ENCODE data around the gene LIPE.

Gene LIPE

GRCh38 chr19:42445948-42446347 lies 18.8 kb upstream of the LIPE start:
- DNase-seq = no peak

DNA sequence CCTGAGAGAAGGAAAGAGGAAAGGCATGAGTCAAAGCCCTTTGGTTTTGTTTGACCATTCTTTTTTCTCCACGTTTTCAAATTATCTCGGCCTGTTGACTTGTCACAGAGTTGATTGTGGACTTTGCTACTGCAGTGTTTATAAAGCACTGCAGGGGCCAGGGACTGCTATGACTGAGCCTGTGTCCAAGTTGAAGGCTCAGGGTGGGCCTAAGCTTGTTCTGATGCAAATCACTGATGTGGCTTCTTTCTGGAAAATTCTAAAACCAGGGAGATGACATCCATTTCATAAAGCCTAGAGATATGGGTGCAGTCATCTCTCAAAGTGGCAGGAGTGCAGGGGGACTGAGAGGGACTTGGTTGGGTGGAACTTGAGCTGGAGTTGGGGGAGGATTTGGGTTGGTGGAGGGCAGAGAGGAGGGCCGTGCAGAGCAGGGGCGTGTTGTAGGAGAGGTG lies 16.8 kb upstream of the LIPE start:
- DNase-seq = no peak

DNA sequence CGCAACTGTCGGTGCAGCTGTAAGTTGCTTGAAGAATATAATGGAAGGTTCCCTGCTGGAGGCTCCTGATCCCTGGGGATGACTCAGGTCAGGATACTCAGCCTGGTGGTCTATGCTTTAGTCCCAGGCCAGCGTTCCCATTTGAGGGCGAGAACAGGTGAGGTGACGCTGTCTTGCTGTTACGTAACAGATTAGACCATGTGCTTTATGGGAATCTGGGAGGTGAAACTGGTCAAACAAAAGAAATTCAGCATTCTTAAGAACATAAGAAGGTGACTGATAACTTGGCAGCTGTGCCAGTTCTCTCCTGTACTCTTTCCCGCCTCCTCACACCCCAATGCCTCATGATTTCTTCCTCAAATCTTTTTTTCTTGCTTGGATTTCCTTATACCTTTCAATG lies 15.6 kb upstream of the LIPE start, which contains the start of gene CXCL17:
TSS of gene CXCL17 (minus strand) at position 114 of the 400 bp plus-strand sequence. CDS start 114 bp downstream, outside the sequence.
- no peak for DNase-seq

GRCh38 chr19:42441049-42441445 lies 13.9 kb upstream of the LIPE start:
- DNase-seq = peak; percentile 39

GRCh38 chr19:42440357-42441048 lies 13.3 kb upstream of the LIPE start:
- peak; percentile 79 for DNase-seq

DNA sequence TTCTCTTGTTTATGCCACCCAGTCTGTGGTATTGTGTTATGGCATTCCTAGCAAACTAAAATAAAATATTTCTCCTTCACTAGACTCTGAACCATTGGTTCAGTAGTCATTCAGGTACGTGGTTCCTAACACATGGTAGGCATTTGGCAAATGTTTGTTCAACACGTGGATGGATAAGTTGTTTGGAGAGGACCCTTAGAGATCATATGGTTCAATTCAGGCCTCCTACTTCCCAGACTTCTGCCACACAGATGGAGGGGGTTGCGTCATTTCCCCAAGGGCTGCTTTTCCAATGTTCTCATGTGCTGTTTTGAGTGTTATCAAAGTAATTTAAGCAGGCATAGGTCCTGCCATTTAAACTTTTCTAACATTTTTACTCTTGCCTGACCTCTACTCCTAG lies 8.8 kb upstream of the LIPE start:
- DNase-seq = no peak

- DNase-seq = no peak
These were observed 8.1 kb upstream of the LIPE start for GRCh38 chr19:42435316-42435715.

DNA sequence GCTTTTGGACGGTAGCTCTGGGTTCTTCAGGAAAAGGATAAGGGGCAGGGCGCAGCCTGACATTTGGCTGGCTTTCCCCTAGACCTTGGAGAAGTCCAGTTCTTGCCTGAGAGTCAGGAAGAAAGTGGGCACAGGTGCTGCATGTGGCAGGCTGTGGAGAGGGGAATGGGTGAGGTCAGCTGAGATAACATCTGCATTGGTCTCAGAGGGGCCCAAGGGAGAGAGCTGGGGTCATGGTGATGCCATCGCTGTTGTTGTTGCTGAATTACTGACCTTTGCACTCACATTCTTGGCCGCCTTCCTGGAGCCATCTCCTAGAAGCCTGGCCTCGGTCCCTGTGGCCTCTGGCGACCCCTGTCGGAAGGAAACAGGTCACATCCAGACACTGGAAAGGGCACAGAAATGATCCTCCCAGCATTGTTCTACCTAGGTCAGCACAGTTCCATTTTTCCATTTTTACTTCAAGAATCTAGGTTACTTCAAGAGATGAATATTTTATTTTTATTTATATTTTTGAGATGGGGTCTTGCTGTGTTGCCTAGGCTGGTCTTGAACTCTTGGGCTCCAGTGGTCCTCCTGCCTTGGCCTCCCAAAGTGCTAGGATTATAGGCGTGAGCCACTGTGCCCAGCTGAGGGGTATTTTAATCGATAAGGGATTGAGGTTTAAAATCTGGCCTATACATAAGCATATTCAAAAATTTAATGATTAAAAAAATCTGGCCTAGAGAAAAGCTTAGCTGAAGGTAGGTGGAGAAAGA lies 6.5 kb upstream of the LIPE start:
- peak; percentile 75 for DNase-seq

GRCh38 chr19:42431486-42431885 lies 4.3 kb upstream of the LIPE start:
- no peak for DNase-seq

DNA sequence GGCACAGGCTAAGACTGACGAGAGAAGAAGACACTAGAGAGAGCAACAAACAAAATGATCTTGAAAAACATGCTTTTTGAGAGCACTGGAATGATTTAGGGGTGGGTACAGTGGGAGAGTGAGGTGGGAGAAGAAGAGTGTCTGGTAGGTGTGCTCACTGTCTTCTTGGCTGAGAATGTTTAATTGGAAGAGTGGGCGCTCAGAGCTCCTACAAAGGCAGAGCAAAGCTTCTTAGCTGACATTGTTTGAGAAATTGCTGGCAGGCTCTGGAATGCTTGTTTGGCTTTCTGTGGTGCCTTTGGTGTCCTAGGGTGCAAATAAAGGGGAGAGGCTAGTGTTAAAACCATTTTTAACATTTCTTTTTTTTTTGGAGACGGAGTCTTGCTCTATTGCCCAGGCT lies 1.5 kb upstream of the LIPE start:
- DNase-seq = no peak

DNA sequence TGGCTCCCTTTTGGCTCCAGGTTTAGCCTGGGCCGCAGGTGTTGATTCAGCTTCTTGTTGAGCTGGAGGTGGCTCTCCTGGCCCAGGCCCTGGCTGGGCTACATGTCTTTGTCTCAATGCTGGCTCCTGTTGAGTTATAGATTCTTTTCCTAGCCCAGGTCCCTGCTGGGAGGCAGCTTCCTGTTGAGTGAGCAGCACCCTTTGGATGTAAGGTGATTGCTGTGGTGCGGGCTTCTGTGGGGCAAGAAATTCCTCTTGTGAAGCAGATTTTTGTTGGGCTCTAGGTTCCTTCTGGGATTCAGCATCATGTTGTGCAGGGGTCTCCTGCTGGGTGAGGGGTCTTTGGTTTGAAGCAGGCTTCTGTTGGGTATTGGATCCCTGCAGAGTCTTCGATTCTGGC lies 545 bp downstream of the LIPE start:
- no peak for DNase-seq

DNA sequence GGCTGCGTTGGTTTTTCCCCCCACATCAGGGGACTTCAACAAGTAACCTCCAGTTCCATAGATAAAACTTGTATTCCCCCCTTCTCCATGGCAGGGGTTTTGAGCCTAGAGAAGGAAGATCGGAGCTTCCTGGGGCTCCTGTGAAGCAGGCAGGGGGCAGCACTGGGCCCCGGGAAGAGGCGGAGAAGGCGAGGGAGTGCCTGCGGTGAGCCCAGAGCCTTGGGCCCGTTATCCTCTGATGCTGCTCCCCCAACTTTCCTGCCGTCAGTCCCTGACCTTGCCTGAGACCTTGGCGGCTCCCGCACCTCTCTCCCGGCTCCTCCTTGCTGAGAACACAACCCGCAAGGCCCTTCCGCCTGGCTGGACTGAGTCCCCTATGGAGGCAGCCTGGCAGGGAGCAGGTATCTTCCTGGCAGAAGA lies 2.5 kb downstream of the LIPE start:
- no peak for DNase-seq

GRCh38 chr19:42424345-42424707 lies 2.9 kb downstream of the LIPE start:
- DNase-seq = no peak

GRCh38 chr19:42423462-42424344 lies 3.5 kb downstream of the LIPE start:
- peak; percentile 96 for DNase-seq

DNA sequence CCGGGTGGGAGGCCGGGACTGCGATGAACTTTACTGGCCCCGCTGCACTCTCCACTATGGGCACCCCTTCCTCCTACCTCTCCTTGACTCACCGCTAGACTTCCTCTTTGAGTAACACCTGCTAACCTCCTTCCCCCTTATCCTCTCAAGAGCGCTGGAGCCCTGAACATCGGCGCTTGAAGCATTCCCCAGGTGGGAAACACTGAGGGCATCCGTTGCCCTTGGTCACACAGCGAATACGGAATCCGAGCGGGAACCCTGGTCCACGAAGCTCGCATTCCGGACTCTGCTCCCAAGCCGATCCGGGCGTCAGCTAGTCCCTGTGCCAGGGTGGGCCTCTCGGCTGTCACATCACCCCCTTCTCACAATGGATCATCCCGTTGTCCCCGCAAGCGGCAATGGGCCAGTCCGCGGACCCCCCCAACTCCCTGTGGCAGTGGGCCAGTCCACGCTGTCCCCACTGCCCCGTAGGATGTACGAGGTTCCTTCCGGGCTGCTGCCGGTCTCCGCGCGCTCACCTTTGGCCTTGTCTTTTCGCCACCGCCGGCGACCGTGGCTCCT lies 4.2 kb downstream of the LIPE start:
- peak; percentile 74 for DNase-seq

DNA sequence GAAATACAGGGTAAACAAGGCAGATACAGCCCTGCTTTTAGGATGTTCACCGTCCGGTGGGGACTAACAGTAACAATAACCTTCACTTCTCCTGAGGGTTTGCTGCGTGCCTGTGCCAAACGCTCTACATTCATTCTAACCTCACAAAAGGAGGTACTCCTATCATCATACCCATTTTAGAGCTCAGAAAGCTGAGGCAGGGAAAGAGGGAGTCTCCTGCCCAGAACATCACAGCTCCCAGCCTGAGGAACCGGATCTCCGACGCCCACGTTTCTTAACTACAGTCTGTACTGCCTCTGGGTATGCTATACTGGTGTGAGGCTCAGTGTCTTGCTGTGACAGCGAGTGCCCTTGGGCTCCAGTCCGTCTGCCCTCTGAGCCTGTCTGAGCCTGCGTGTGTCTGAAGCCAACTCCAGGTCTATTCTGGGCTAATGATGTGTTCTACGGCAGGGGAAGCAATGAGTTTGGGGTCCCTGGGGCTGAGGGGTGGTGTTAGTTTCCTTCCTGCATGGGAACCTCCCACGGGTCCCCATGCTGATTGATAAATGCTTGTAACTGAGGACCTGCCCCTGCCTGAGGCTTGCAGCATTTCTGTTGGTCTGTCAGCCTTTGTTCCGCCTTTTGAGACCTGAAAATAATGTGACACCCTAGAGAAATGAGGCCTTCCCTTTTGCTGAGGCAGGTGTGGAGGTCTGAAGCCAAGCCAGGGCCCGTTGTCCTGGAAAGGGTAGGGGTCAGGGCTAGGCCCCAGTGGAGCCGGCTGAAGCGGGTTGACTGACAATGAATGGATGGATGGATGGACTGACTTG lies 4.9 kb downstream of the LIPE start:
- DNase-seq = no peak

DNA sequence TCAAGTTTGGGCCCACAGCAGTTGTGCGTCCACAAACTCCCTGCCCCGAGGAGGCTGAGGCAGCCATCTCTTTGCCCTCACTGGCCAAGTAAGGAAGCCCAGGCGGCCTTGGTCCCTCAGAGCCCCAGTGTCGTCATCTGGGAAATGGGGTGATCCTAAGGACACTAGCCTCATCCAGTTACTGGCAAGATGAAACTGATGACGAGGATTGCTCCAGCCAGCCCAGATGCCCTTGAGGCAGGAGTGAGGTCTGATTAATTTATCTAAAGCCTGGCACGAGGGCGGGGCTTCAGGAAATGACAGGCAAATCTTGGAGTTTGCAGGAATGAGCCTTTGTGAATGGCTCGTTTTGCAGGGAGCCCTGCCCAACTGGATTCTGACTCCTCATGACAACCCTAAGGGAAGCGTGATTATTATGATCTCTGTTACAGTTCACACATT lies 5.6 kb downstream of the LIPE start:
- DNase-seq = no peak

- DNase-seq = no peak
These were observed 6.1 kb downstream of the LIPE start for GRCh38 chr19:42421101-42421500.

DNA sequence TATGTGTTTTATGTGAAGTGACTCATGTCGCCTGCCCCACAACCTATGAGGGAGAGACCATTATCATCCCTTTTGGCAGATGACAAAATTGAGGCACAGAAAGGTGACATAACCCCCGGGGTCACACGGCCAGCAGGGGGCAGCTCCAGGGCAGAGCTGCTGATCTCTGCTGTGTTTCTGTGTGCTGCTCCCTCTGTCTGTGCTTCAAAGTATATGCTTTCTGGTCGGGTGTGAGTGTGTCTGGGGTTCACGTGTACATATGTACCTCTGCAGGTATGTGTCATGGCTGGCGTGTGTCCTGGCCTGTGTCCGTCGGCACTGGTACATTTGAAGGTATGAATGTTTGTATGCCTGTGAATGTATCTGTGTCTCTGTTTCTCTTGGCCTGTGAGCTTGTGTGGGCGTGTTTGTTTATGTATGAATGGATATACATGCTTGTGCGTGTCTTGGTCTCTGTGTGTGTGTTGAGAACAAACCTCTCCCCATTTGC lies 7.1 kb downstream of the LIPE start:
- DNase-seq = peak; percentile 85

- DNase-seq = no peak
These were observed 7.9 kb downstream of the LIPE start for GRCh38 chr19:42419309-42419708.

- no peak for DNase-seq
These were observed 14.5 kb downstream of the LIPE start for GRCh38 chr19:42412661-42413076.

- no peak for DNase-seq
These were observed 15.0 kb downstream of the LIPE start for GRCh38 chr19:42412227-42412626.

Measured in CD4-positive, alpha-beta T cell treated with Interleukin-17A for 1 hour (primary cell).